ENCODE data around the gene IGSF22. TPM values are rescaled to one million over a fixed set of nuclear protein-coding genes. Genes with fewer than 3 reads are reported as not detected.

Gene IGSF22
- total and polyA plus RNA-seq, 9 of the 15 experiments (the other 6 are each of a cell fraction or from before 2014, with no cell fraction given): not detected

- BruUV-seq (replicated peaks): no TSS peak
- TF ChIP-seq ZBTB17 (CRISPR knock-in tag; IDR thresholded peaks at IDR 0.05) (no peak), CHAMP1 (IDR thresholded peaks at IDR 0.05) (no peak), HDAC1 (IDR thresholded peaks at IDR 0.05) (no peak), ZNF324 (CRISPR knock-in tag; IDR thresholded peaks at IDR 0.05) (no peak), ZNF263 (CRISPR knock-in tag; IDR thresholded peaks at IDR 0.05; ENCODE audit: borderline replicate concordance) (peak; percentile 27; the same call in 1 of the 2 replicates), MCM7 (IDR thresholded peaks at IDR 0.05) (no peak), USF2 (CRISPR knock-in tag; IDR thresholded peaks at IDR 0.05) (0 out of 2 replicates have a peak, but pooled peaks have one; percentile 11)
- ChIA-PET CTCF (ENCODE audit: low intra/inter-chr PET ratio) (no interaction called here), POLR2A (interaction anchor here (0.7 kb wide), 1 partner anchor 233 kb away, joined by 3 read pairs; no protein-coding TSS in a partner anchor)
- Histone ChIP-seq H3K79me2 (ENCODE audit: control insufficient read depth, insufficient read depth, low read length) (no peaks in the 10 kb centered on the region), H3K27me3 (ENCODE audit: control insufficient read depth in 2 of 2, insufficient read depth in 2 of 2, low read length in 2 of 2) (peaks cover 2 to 53% of the 10 kb centered on the region in 2 experiments; a peak in 4 of 5 replicates), H3K36me3 (ENCODE audit: control insufficient read depth, insufficient read depth, low read length) (no peaks in the 10 kb centered on the region), H3K27ac (ENCODE audit: extremely low read depth, low read depth, low read length) (no peak overlapping the region), H3K4me1 (replicated peaks in 1 of 2; ENCODE audit: control insufficient read depth in 2 of 2, insufficient read depth in 2 of 2, low read length in 2 of 2) (no peaks in the 10 kb centered on the region), H3K9me3 (replicated peaks; ENCODE audit: control insufficient read depth, insufficient read depth, low read depth, low read length) (no peaks in the 10 kb centered on the region), H3K9ac (ENCODE audit: insufficient read depth in 1 of 2, low read depth in 2 of 2, low read length in 2 of 2) (no peak overlapping the region), H3K9me1 (ENCODE audit: control insufficient read depth, insufficient read depth, low read length) (no peaks in the 10 kb centered on the region), H4K20me1 (replicated peaks; ENCODE audit: control insufficient read depth, insufficient read depth, low read length) (peaks cover 8% of the 10 kb centered on the region), H3K4me2 (ENCODE audit: insufficient read depth, low read length) (no peak overlapping the region), H2AFZ (ENCODE audit: low read depth, low read length) (no peak overlapping the region), H3K4me3 (no peak overlapping the region)
- 0% methylated on average over 13 of the region's 13 CpGs for WGBS (ENCODE audit: insufficient coverage, low coverage, missing lambda C conversion rate)
- ATAC-seq: no peak
- FAIRE-seq: no peak
- in situ Hi-C loops (cut with MboI): no loop called here
- intact Hi-C loops (cut with micrococcal nuclease): no loop called here
- DNase-seq (ENCODE audit: extremely low read depth in 1 of 4, low spot score in 3 of 4): no peak
Observed at GRCh38 chr11:18771266-18772035, 45.5 kb upstream of the IGSF22 start.

All from K562 (cell line).